Large intestine (tissue), 3 donors: Measurements from ENCODE around the gene MBD5. TPM values are rescaled to one million over a fixed set of nuclear protein-coding genes. Genes with fewer than 3 reads are reported as not detected.

Source experiments
- DNase-seq, 2 donors: peaks; one replicate each; pipeline versions ENCODE4 v3.0.0 to v3.0.0-alpha.2; 2013
- H3K27ac ChIP-seq: one replicate; pipeline ENCODE4 v1.5.1; 2013; ENCODE audit warnings: low read length
- H3K27me3 ChIP-seq: 2 replicates; pipeline ENCODE4 v1.6.1; 2013; ENCODE audit warnings: low read length; ENCODE audit not compliant: control insufficient read depth, insufficient read depth
- H3K36me3 ChIP-seq: 2 replicates; pipeline ENCODE4 v1.6.1; 2013; ENCODE audit warnings: low read length; ENCODE audit not compliant: control insufficient read depth, insufficient read depth
- H3K4me1 ChIP-seq: one replicate; pipeline ENCODE4 v1.6.1; 2013; ENCODE audit warnings: low read length; ENCODE audit not compliant: control insufficient read depth, insufficient read depth
- H3K4me3 ChIP-seq: one replicate; pipeline ENCODE4 v1.5.1; 2013; ENCODE audit warnings: low read length
- H3K9me3 ChIP-seq: one replicate; pipeline ENCODE4 v1.6.1; 2013; ENCODE audit warnings: mild to moderate bottlenecking, low read depth, low read length, moderate library complexity; ENCODE audit not compliant: control insufficient read depth
- WGBS: methylation state at CpG from one replicate; pipeline ENCODE4 v1.1.5; 2013; ENCODE audit warnings: low lambda C conversion rate; ENCODE audit not compliant: insufficient coverage; 5-methylcytosine and 5-hydroxymethylcytosine counted together
- polyA plus RNA-seq: library from polyadenylated mRNA; unstranded; fragments of 120-200 nt; gene quantifications from one replicate; pipeline ENCODE4 v1.2.1, GENCODE V29; 2013

MBD5 gene
- polyA plus RNA-seq, 1 donor = 18.7 TPM

- peak; percentile 3 to 20 for DNase-seq
- H3K27me3 ChIP-seq = no peaks in the 10 kb centered on the region
- WGBS = no CpG with 5 or more reads among the region's 4 CpGs
- H3K9me3 ChIP-seq = no peaks in the 10 kb centered on the region
- H3K27ac ChIP-seq = no peak overlapping the region
- H3K4me1 ChIP-seq = no peaks in the 10 kb centered on the region
- H3K4me3 ChIP-seq = no peak overlapping the region
- H3K36me3 ChIP-seq = no peaks in the 10 kb centered on the region
Observed at GRCh38 chr2:148273158-148273691, 252.3 kb downstream of the MBD5 start.

GRCh38 chr2:148279216-148279615 is 258.3 kb downstream of the MBD5 start:
- Histone ChIP-seq H3K4me3 (no peak overlapping the region), H3K9me3 (no peaks in the 10 kb centered on the region), H3K27ac (no peak overlapping the region), H3K36me3 (no peaks in the 10 kb centered on the region), H3K4me1 (no peaks in the 10 kb centered on the region), H3K27me3 (no peaks in the 10 kb centered on the region)
- no CpG with 5 or more reads among the region's 3 CpGs for WGBS
- no peak for DNase-seq

GRCh38 chr2:148282201-148282600 is 261.3 kb downstream of the MBD5 start:
- Histone ChIP-seq H3K36me3 (no peaks in the 10 kb centered on the region), H3K9me3 (no peaks in the 10 kb centered on the region), H3K4me3 (no peak overlapping the region), H3K27ac (no peak overlapping the region), H3K27me3 (no peaks in the 10 kb centered on the region), H3K4me1 (no peaks in the 10 kb centered on the region)
- no peak for DNase-seq
- 100% methylated on average over 1 of the region's 1 CpG for WGBS

- Histone ChIP-seq H3K27me3 (no peaks in the 10 kb centered on the region), H3K36me3 (no peaks in the 10 kb centered on the region), H3K4me1 (no peaks in the 10 kb centered on the region), H3K27ac (no peak overlapping the region), H3K9me3 (no peaks in the 10 kb centered on the region), H3K4me3 (no peak overlapping the region)
- no peak for DNase-seq
- no CpG with 5 or more reads among the region's 2 CpGs for WGBS
Observed at GRCh38 chr2:148292431-148292830, 271.5 kb downstream of the MBD5 start.

- no peaks in the 10 kb centered on the region for H3K27me3 ChIP-seq
Observed at GRCh38 chr2:148298196-148298595, 277.3 kb downstream of the MBD5 start.

GRCh38 chr2:148299616-148300015 is 278.7 kb downstream of the MBD5 start:
- Histone ChIP-seq H3K9me3 (no peaks in the 10 kb centered on the region), H3K27me3 (no peaks in the 10 kb centered on the region), H3K36me3 (no peaks in the 10 kb centered on the region), H3K4me3 (no peak overlapping the region), H3K4me1 (no peaks in the 10 kb centered on the region), H3K27ac (no peak overlapping the region)
- DNase-seq = no peak

More at GRCh38 chr2:148298196-148298595, 277.3 kb downstream of the MBD5 start:
- Histone ChIP-seq H3K4me1 (no peaks in the 10 kb centered on the region), H3K4me3 (no peak overlapping the region), H3K36me3 (no peaks in the 10 kb centered on the region), H3K9me3 (no peaks in the 10 kb centered on the region), H3K27ac (no peak overlapping the region)
- no peak for DNase-seq

- H3K36me3 ChIP-seq = no peaks in the 10 kb centered on the region
- DNase-seq = no peak
- H3K9me3 ChIP-seq = no peaks in the 10 kb centered on the region
- no peak overlapping the region for H3K4me3 ChIP-seq
- H3K4me1 ChIP-seq = no peaks in the 10 kb centered on the region
- no peaks in the 10 kb centered on the region for H3K27me3 ChIP-seq
- no peak overlapping the region for H3K27ac ChIP-seq
Observed at GRCh38 chr2:148300544-148300943, 279.7 kb downstream of the MBD5 start.

GRCh38 chr2:148301362-148301761 is 280.5 kb downstream of the MBD5 start:
- no peaks in the 10 kb centered on the region for H3K9me3 ChIP-seq
- no peaks in the 10 kb centered on the region for H3K4me1 ChIP-seq
- no peak overlapping the region for H3K4me3 ChIP-seq
- H3K27me3 ChIP-seq = no peaks in the 10 kb centered on the region
- no CpG with 5 or more reads among the region's 3 CpGs for WGBS
- peak; percentile 5 to 44 for DNase-seq
- H3K36me3 ChIP-seq = no peaks in the 10 kb centered on the region
- H3K27ac ChIP-seq = no peak overlapping the region

GRCh38 chr2:148302526-148302925 is 281.6 kb downstream of the MBD5 start:
- H3K27me3 ChIP-seq = no peaks in the 10 kb centered on the region
- DNase-seq = no peak
- H3K4me1 ChIP-seq = no peaks in the 10 kb centered on the region
- WGBS = 100% methylated on average over 1 of the region's 4 CpGs
- H3K27ac ChIP-seq = no peak overlapping the region
- no peaks in the 10 kb centered on the region for H3K36me3 ChIP-seq
- H3K9me3 ChIP-seq = no peaks in the 10 kb centered on the region
- no peak overlapping the region for H3K4me3 ChIP-seq

- Histone ChIP-seq H3K4me3 (no peak overlapping the region), H3K9me3 (no peaks in the 10 kb centered on the region), H3K36me3 (no peaks in the 10 kb centered on the region), H3K27ac (no peak overlapping the region), H3K4me1 (no peaks in the 10 kb centered on the region), H3K27me3 (no peaks in the 10 kb centered on the region)
- no peak for DNase-seq
- WGBS = 86% methylated on average over 1 of the region's 2 CpGs
Observed at GRCh38 chr2:148303161-148303560, 282.3 kb downstream of the MBD5 start.

- no peak for DNase-seq
Observed at GRCh38 chr2:148305476-148305875, 284.6 kb downstream of the MBD5 start.

More at GRCh38 chr2:148305476-148305875, 284.6 kb downstream of the MBD5 start:
- no peaks in the 10 kb centered on the region for H3K27me3 ChIP-seq
- H3K36me3 ChIP-seq = no peaks in the 10 kb centered on the region
- no peaks in the 10 kb centered on the region for H3K9me3 ChIP-seq
- no peak overlapping the region for H3K27ac ChIP-seq
- no peaks in the 10 kb centered on the region for H3K4me1 ChIP-seq
- H3K4me3 ChIP-seq = no peak overlapping the region
- 75% methylated on average over 1 of the region's 5 CpGs for WGBS
